GM12878 (cell line): ENCODE data around the gene SUSD2. TPM values are rescaled to one million over a fixed set of nuclear protein-coding genes. Genes with fewer than 3 reads are reported as not detected.

ENCODE experiments used
- ATAC-seq: fragments of 200-7000 bp; cut with Tn5 transposase; 3 replicates; pipeline ENCODE4 v1.9.1; 2020; ENCODE audit warnings: mild to moderate bottlenecking, moderate library complexity
- BruUV-seq: library from RNA; stranded (reverse); fragments of 400-500 nt; replicated peaks from 2 replicates; lab custom pipeline; 2021; lab: Mats Ljungman, UMichigan
- CTCF ChIA-PET: fragments of 300-600 bp; sonication (Branson Sonifier 250); formaldehyde crosslinking; extraction: SDS; loops from one replicate; lab custom pipeline; 2021; ENCODE audit warnings: inconsistent platforms; lab: Yijun Ruan, JAX
- POLR2A ChIA-PET: fragments of 350-600 bp; formaldehyde crosslinking; extraction: SDS; loops from one replicate; lab custom pipeline; 2021; ENCODE audit warnings: inconsistent platforms; lab: Charles Lee
- RAD21 ChIA-PET: fragments of 300-600 bp; sonication (Branson Sonifier 250); formaldehyde crosslinking; loops from one replicate; lab custom pipeline; 2023; ENCODE audit warnings: antibody characterized with exemption; ENCODE audit not compliant: unreplicated experiment; lab: Charles Lee
- SMC1A ChIA-PET: fragments of 300-600 bp; sonication (Branson Sonifier 250); formaldehyde crosslinking; loops from one replicate; lab custom pipeline; 2023; ENCODE audit not compliant: unreplicated experiment, uncharacterized antibody; lab: Charles Lee
- DNase-seq: peaks from one replicate; pipeline ENCODE4 v3.0.0-alpha.2; 2011; ENCODE audit warnings: low read depth, low spot score
- FAIRE-seq: peaks from 3 replicates; lab custom pipeline; 2011; peaks lifted over from hg19 to GRCh38; lab: Jason Lieb, UNC
- H2AFZ ChIP-seq: 2 replicates; pipeline ENCODE4 v1.6.0; 2011; ENCODE audit warnings: low read depth, low read length, control low read depth; ENCODE audit not compliant: control insufficient read depth
- H3K27ac ChIP-seq: 2 replicates; pipeline ENCODE4 v1.5.1; 2011; ENCODE audit warnings: control low read depth; ENCODE audit not compliant: control insufficient read depth, insufficient read depth
- H3K27me3 ChIP-seq, 2 experiments: replicated peaks in 1 of 2; 2 replicates each; pipeline versions ENCODE4 v1.6.0 to v1.6.1; 2011; ENCODE audit warnings: low read length in 1 of 2; ENCODE audit not compliant: control insufficient read depth in 2 of 2, insufficient read depth in 2 of 2
- H3K36me3 ChIP-seq, 2 experiments: 2 replicates each; pipeline ENCODE4 v1.5.1; 2011; ENCODE audit warnings: low read length in 1 of 2; ENCODE audit not compliant: control insufficient read depth in 2 of 2, insufficient read depth in 2 of 2
- H3K4me1 ChIP-seq: 2 replicates; pipeline ENCODE4 v1.6.1; 2011; ENCODE audit warnings: mild to moderate bottlenecking, low read length, moderate library complexity, mixed read lengths; ENCODE audit not compliant: control insufficient read depth, insufficient read depth
- H3K4me2 ChIP-seq: 2 replicates; pipeline ENCODE4 v1.6.0; 2011; ENCODE audit warnings: control low read depth; ENCODE audit not compliant: control insufficient read depth, insufficient read depth
- H3K4me3 ChIP-seq: fragments of 200-600 bp; sonication (generic); 2 replicates; pipeline ENCODE4 v1.5.1; 2016
- H3K79me2 ChIP-seq: 2 replicates; pipeline ENCODE4 v1.6.0; 2011; ENCODE audit warnings: low read length; ENCODE audit not compliant: control insufficient read depth, insufficient read depth
- H3K9ac ChIP-seq: 2 replicates; pipeline ENCODE4 v1.8.0; 2011; ENCODE audit warnings: low read length, control low read depth, mixed read lengths; ENCODE audit not compliant: control insufficient read depth, insufficient read depth
- H3K9me3 ChIP-seq: replicated peaks from 3 replicates; pipeline ENCODE4 v1.5.1; 2011; ENCODE audit warnings: mild to moderate bottlenecking, low read length; ENCODE audit not compliant: control insufficient read depth, insufficient read depth
- H4K20me1 ChIP-seq: 2 replicates; pipeline ENCODE4 v1.6.0; 2011; ENCODE audit not compliant: control insufficient read depth, insufficient read depth
- ASH2L ChIP-seq: fragments of 300-600, 200-600 bp; sonication (generic); IDR thresholded peaks from 2 replicates; pipeline ENCODE4 v1.6.1; 2017; ENCODE audit warnings: low read depth, mild to moderate bottlenecking, borderline replicate concordance
- FOXM1 ChIP-seq: IDR thresholded peaks from 2 replicates; pipeline ENCODE4 v1.6.1; 2012; ENCODE audit warnings: low read depth, mild to moderate bottlenecking, inconsistent platforms, low read length, moderate library complexity
- HDAC6 ChIP-seq: fragments of 200-600 bp; sonication (generic); IDR thresholded peaks from one replicate; pipeline ENCODE4 v1.8.0; 2017; ENCODE audit warnings: antibody characterized with exemption; ENCODE audit not compliant: unreplicated experiment
- KAT2A ChIP-seq: conservative IDR thresholded peaks from 2 replicates; pipeline ENCODE4 v1.6.1; 2011; ENCODE audit warnings: low read depth, low read length; ENCODE audit not compliant: control insufficient read depth
- NFXL1 ChIP-seq: fragments of 450-650 bp; IDR thresholded peaks from 2 replicates; pipeline ENCODE4 v1.6.1; 2017; ENCODE audit warnings: antibody characterized with exemption, mild to moderate bottlenecking, borderline replicate concordance
- NFYB ChIP-seq: IDR thresholded peaks from 2 replicates; pipeline ENCODE4 v1.6.1; 2011; ENCODE audit warnings: low read depth, mild to moderate bottlenecking, low read length, improper control_type of control experiment, moderate library complexity; ENCODE audit not compliant: insufficient read depth
- RCOR1 ChIP-seq: conservative IDR thresholded peaks from 2 replicates; pipeline ENCODE4 v1.6.1; 2012; ENCODE audit warnings: low read depth, low read length, improper control_type of control experiment
- STAT3 ChIP-seq: IDR thresholded peaks from 2 replicates; pipeline ENCODE4 v1.6.1; 2011; ENCODE audit warnings: low read depth, low read length, improper control_type of control experiment
- ZNF207 ChIP-seq: fragments of 450-650 bp; IDR thresholded peaks from 2 replicates; pipeline ENCODE4 v1.6.1; 2014; ENCODE audit warnings: antibody characterized with exemption, mild to moderate bottlenecking, borderline replicate concordance
- ZNF217 ChIP-seq: fragments of 450-650 bp; IDR thresholded peaks from 2 replicates; pipeline ENCODE4 v1.6.1; 2017; ENCODE audit warnings: antibody characterized with exemption, mild to moderate bottlenecking
- ZNF274 ChIP-seq: IDR thresholded peaks from one replicate; pipeline ENCODE4 v1.8.0; 2011; ENCODE audit not compliant: insufficient read length, insufficient read depth
- WGBS: methylation state at CpG from one replicate; pipeline ENCODE4 v1.1.6; 2016; ENCODE audit warnings: low lambda C conversion rate; ENCODE audit not compliant: insufficient replicate concordance, insufficient coverage; ENCODE audit errors: missing lambda C conversion rate; 5-methylcytosine and 5-hydroxymethylcytosine counted together
- in situ Hi-C: fragments of 300-500 bp; cut with MboI; formaldehyde crosslinking; loops from 9 replicates; pipeline ENCODE4 v1.14.3; 2018; ENCODE audit warnings: mixed read lengths
- intact Hi-C: fragments of 100-400 bp; cut with micrococcal nuclease; formaldehyde crosslinking; loops from one replicate; pipeline ENCODE4 v1.14.2; 2022; ENCODE audit not compliant: unreplicated experiment
- polyA plus RNA-seq, 11 experiments: library from polyadenylated mRNA; depleted of rRNA in 4 of 11; unstranded in 6 of 11; stranded (reverse) in 5 of 11; fragments of >200 nt; fragmentation: Nextera tagmentation in 4 of 11; fragmentation: Illumina TruSeq in 1 of 11; extraction: Ambion mirVana in 4 of 11; extraction: Trizol in 1 of 11; gene quantifications; 1 replicate in 1 of 11; 2 replicates in 10 of 11; pipeline versions ENCODE4 v1.2.1 to v1.2.3, GENCODE V29; 2011 to 2016; ENCODE audit warnings: inconsistent platforms in 2 of 11, missing spikeins in 2 of 11, low read depth in 1 of 11
- total RNA-seq, 4 experiments: library from RNA; depleted of rRNA in 3 of 4; stranded (reverse); fragments of >200 nt in 3 of 4; fragmentation: Illumina TruSeq in 1 of 4; extraction: Trizol in 1 of 4; gene quantifications; 2 replicates each; pipeline versions ENCODE4 v1.2.1 to v1.2.3, GENCODE V29; 2013 to 2021
- TF ChIP-seq, protein P1 (sequence below): fragments of 450-650 bp; IDR thresholded peaks from 2 replicates; pipeline ENCODE4 v1.6.1; 2016; ENCODE audit warnings: mild to moderate bottlenecking
- TF ChIP-seq, protein P2 (sequence below): fragments of 450-650 bp; IDR thresholded peaks from 2 replicates; pipeline ENCODE4 v1.6.1; 2018; ENCODE audit warnings: borderline replicate concordance, mild to moderate bottlenecking; ENCODE audit not compliant: partially characterized antibody

Gene SUSD2
- total and polyA plus RNA-seq, 10 of the 15 experiments (the other 5 are each of a cell fraction or from before 2014, with no cell fraction given), result 0.04 to 0.31 (median 0.11) TPM; not detected in 5

DNA sequence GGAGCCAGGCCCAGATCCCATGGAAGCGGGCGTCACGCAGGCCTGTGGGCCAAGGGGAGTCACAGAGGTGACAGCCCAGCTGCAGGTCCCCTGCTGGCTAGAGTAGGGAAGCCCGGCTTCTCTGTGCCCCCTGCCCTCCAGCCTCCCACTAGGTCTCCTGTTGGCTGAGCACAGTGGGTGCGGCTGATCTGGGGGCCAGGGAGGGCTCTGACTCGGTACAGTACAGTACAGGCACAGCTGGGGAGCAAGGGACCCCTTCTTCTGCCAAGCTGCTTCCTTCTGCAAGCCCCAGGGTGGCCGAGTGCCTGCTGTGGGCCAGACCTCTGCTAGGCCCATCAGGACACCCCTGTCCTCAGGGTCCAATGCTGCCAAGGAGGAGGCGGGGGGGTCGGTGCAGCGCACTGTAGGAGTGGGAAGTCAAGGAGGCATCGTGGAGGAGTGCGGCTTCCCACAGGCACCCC is 10.1 kb downstream of the SUSD2 start:
- TF ChIP-seq, protein P1, sequence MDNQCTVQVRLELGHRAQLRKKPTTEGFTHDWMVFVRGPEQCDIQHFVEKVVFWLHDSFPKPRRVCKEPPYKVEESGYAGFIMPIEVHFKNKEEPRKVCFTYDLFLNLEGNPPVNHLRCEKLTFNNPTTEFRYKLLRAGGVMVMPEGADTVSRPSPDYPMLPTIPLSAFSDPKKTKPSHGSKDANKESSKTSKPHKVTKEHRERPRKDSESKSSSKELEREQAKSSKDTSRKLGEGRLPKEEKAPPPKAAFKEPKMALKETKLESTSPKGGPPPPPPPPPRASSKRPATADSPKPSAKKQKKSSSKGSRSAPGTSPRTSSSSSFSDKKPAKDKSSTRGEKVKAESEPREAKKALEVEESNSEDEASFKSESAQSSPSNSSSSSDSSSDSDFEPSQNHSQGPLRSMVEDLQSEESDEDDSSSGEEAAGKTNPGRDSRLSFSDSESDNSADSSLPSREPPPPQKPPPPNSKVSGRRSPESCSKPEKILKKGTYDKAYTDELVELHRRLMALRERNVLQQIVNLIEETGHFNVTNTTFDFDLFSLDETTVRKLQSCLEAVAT, result no peak
- TF ChIP-seq, protein P2, sequence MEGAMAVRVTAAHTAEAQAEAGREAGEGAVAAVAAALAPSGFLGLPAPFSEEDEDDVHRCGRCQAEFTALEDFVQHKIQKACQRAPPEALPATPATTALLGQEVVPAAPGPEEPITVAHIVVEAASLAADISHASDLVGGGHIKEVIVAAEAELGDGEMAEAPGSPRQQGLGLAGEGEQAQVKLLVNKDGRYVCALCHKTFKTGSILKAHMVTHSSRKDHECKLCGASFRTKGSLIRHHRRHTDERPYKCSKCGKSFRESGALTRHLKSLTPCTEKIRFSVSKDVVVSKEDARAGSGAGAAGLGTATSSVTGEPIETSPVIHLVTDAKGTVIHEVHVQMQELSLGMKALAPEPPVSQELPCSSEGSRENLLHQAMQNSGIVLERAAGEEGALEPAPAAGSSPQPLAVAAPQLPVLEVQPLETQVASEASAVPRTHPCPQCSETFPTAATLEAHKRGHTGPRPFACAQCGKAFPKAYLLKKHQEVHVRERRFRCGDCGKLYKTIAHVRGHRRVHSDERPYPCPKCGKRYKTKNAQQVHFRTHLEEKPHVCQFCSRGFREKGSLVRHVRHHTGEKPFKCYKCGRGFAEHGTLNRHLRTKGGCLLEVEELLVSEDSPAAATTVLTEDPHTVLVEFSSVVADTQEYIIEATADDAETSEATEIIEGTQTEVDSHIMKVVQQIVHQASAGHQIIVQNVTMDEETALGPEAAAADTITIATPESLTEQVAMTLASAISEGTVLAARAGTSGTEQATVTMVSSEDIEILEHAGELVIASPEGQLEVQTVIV, result no peak
- no peak for TF ChIP-seq ZNF207
- no peak for TF ChIP-seq NFXL1
- TF ChIP-seq NFYB, result no peak
- TF ChIP-seq FOXM1, result no peak
- TF ChIP-seq ZNF274, result no peak
- no peak for TF ChIP-seq STAT3
- no peak for TF ChIP-seq HDAC6
- TF ChIP-seq RCOR1, result no peak
- TF ChIP-seq ZNF217, result no peak
- no peak for TF ChIP-seq KAT2A
- no peak for TF ChIP-seq ASH2L
- TF ChIP-seq, all 136 proteins: peak for 0
- Histone ChIP-seq H3K4me1 (no peaks in the 10 kb centered on the region; the same call in 1 of the 2 replicates), H3K79me2 (no peaks in the 10 kb centered on the region), H3K9ac (no peak overlapping the region), H3K27ac (no peak overlapping the region), H4K20me1 (no peaks in the 10 kb centered on the region), H3K36me3 (no peaks in the 10 kb centered on the region), H3K4me2 (no peak overlapping the region), H3K9me3 (no peaks in the 10 kb centered on the region), H3K4me3 (no peak overlapping the region), H2AFZ (no peak overlapping the region), H3K27me3 (no peaks in the 10 kb centered on the region)
- BruUV-seq, result no TSS peak
- DNase-seq, result no peak
- in situ Hi-C loops (no loop called here), intact Hi-C loops (no loop called here)
- ChIA-PET SMC1A (interaction anchor here (1.4 to 3.1 kb wide), 2 partner anchors 9 to 40 kb away, joined by 4 to 16 read pairs; no protein-coding TSS in a partner anchor), RAD21 (no interaction called here), POLR2A (interaction anchor here (1.2 kb wide), 1 partner anchor 37 kb away, joined by 3 read pairs; no protein-coding TSS in a partner anchor), CTCF (interaction anchor here (0.7 to 3.0 kb wide), 6 partner anchors 37 to 129 kb away, joined by 3 to 27 read pairs (median 7); no protein-coding TSS in a partner anchor)
- ATAC-seq, result no peak
- no peak for FAIRE-seq
- 49% methylated on average over 12 of the region's 12 CpGs for WGBS
